ENCODE data around the gene TIMM44.

TIMM44 gene

GRCh38 chr19:7943444-7944176 lies at the start of gene TIMM44:
Gene TIMM44, minus strand, starts transcription at chr19:7943666. Its CDS starts 15 bp downstream, at chr19:7943651.
- peak; percentile 99 for DNase-seq

- DNase-seq: no peak
Measured at GRCh38 chr19:7992575-7992974, 49.1 kb upstream of the TIMM44 start.

GRCh38 chr19:7989071-7989575 lies 45.7 kb upstream of the TIMM44 start:
- DNase-seq: no peak

GRCh38 chr19:7988307-7988706 lies 44.8 kb upstream of the TIMM44 start:
- no peak for DNase-seq

- no peak for DNase-seq
Measured at GRCh38 chr19:7987114-7987768, 43.8 kb upstream of the TIMM44 start.

- DNase-seq: no peak
Measured at GRCh38 chr19:7986321-7987113, 43.1 kb upstream of the TIMM44 start.

GRCh38 chr19:7985481-7985911 lies 42.0 kb upstream of the TIMM44 start:
- DNase-seq: no peak

- DNase-seq: no peak
Measured at GRCh38 chr19:7983995-7984837, 40.8 kb upstream of the TIMM44 start.

GRCh38 chr19:7983286-7983950 lies 40.0 kb upstream of the TIMM44 start:
- no peak for DNase-seq

GRCh38 chr19:7982651-7983099 lies 39.2 kb upstream of the TIMM44 start:
- no peak for DNase-seq

- DNase-seq: no peak
Measured at GRCh38 chr19:7982103-7982502, 38.6 kb upstream of the TIMM44 start.

- no peak for DNase-seq
Measured at GRCh38 chr19:7981661-7982060, 38.2 kb upstream of the TIMM44 start.

GRCh38 chr19:7981199-7981598 lies 37.7 kb upstream of the TIMM44 start:
- DNase-seq: no peak

- DNase-seq: no peak
Measured at GRCh38 chr19:7980635-7981121, 37.2 kb upstream of the TIMM44 start.

- no peak for DNase-seq
Measured at GRCh38 chr19:7980168-7980567, 36.7 kb upstream of the TIMM44 start.

GRCh38 chr19:7979559-7979958 lies 36.1 kb upstream of the TIMM44 start:
- no peak for DNase-seq

- DNase-seq: no peak
Measured at GRCh38 chr19:7979011-7979410, 35.5 kb upstream of the TIMM44 start.

- no peak for DNase-seq
Measured at GRCh38 chr19:7978179-7978825, 34.8 kb upstream of the TIMM44 start.

GRCh38 chr19:7977723-7978040 lies 34.2 kb upstream of the TIMM44 start:
- DNase-seq: no peak

- DNase-seq: no peak
Measured at GRCh38 chr19:7977021-7977722, 33.7 kb upstream of the TIMM44 start.

- DNase-seq: no peak
Measured at GRCh38 chr19:7976461-7976860, 33.0 kb upstream of the TIMM44 start.

Measured in stimulated activated CD4-positive, alpha-beta T cell treated with anti-CD3 and anti-CD28 coated beads, Interleukin-15, amount 100 ng/mL, for 24 hours (primary cell).